M059J (cell line): Measurements from ENCODE around the gene USP4. TPM values are rescaled to one million over a fixed set of nuclear protein-coding genes. Genes with fewer than 3 reads are reported as not detected.
"Not testable (repeated sequence)": the region's sequence is repeated elsewhere in the genome, so short reads cannot be mapped to it uniquely, and the experiment has no call there.

ENCODE experiments used
- DNase-seq: peaks from one replicate; pipeline ENCODE4 v3.0.0-alpha.2; 2012; ENCODE audit warnings: low read depth
- total RNA-seq: library from RNA; depleted of rRNA; stranded (reverse); fragments of >200 nt; shearing (Covaris generic); gene quantifications from 2 replicates; pipeline ENCODE4 v1.2.3, GENCODE V29; 2014

Gene USP4
- total RNA-seq, 1 experiment from 2014 or later = 13.9 TPM

- DNase-seq = no peak
Measured at GRCh38 chr3:49352281-49352680, 12.4 kb upstream of the USP4 start.

GRCh38 chr3:49351521-49352011 lies 11.7 kb upstream of the USP4 start:
- peak; percentile 75 for DNase-seq

- DNase-seq = no peak
Measured at GRCh38 chr3:49349348-49350114, 9.7 kb upstream of the USP4 start.

- DNase-seq = not testable (repeated sequence)
Measured at GRCh38 chr3:49348361-49348760, 8.5 kb upstream of the USP4 start.

- DNase-seq = peak; percentile 69
Measured at GRCh38 chr3:49346797-49347251, 7.0 kb upstream of the USP4 start.

- DNase-seq = no peak
Measured at GRCh38 chr3:49343163-49343562, 3.3 kb upstream of the USP4 start.

GRCh38 chr3:49341996-49342395 lies 2.1 kb upstream of the USP4 start:
- no peak for DNase-seq

- peak; percentile 32 for DNase-seq
Measured at GRCh38 chr3:49339581-49339940, 292 bp downstream of the USP4 start.

GRCh38 chr3:49333916-49334633 lies 5.8 kb downstream of the USP4 start:
- no peak for DNase-seq

- DNase-seq = peak; percentile 46
Measured at GRCh38 chr3:49333091-49333490, 6.8 kb downstream of the USP4 start.

- DNase-seq = no peak
Measured at GRCh38 chr3:49329186-49329585, 10.7 kb downstream of the USP4 start.

- DNase-seq = not testable (repeated sequence)
Measured at GRCh38 chr3:49328350-49328749, 11.5 kb downstream of the USP4 start.

- no peak for DNase-seq
Measured at GRCh38 chr3:49327485-49327884, 12.4 kb downstream of the USP4 start.

GRCh38 chr3:49324768-49325167 lies 15.1 kb downstream of the USP4 start:
- no peak for DNase-seq

GRCh38 chr3:49316696-49317457 lies 23.0 kb downstream of the USP4 start:
- DNase-seq = no peak

GRCh38 chr3:49313896-49314688 lies 25.8 kb downstream of the USP4 start:
- no peak for DNase-seq

GRCh38 chr3:49311283-49311682 lies 28.6 kb downstream of the USP4 start:
- no peak for DNase-seq

- DNase-seq = no peak
Measured at GRCh38 chr3:49310677-49311076, 29.2 kb downstream of the USP4 start.

- DNase-seq = no peak
Measured at GRCh38 chr3:49305608-49306007, 34.2 kb downstream of the USP4 start.

GRCh38 chr3:49302613-49303012 lies 37.2 kb downstream of the USP4 start:
- DNase-seq = no peak

- DNase-seq = no peak
Measured at GRCh38 chr3:49300595-49300994, 39.3 kb downstream of the USP4 start.
